Calu3 (cell line): ENCODE measurements around the gene CAPN10. TPM values are rescaled to one million over a fixed set of nuclear protein-coding genes. Genes with fewer than 3 reads are reported as not detected.

ENCODE experiments used
- BruUV-seq: library from RNA; stranded (reverse); fragments of 400-500 nt; replicated peaks from 2 replicates; lab custom pipeline; 2021; lab: Mats Ljungman, UMichigan
- CTCF ChIA-PET: fragments of 300-600 bp; sonication (Branson Sonifier 250); formaldehyde crosslinking; loops from one replicate; lab custom pipeline; 2022; ENCODE audit warnings: antibody characterized with exemption; lab: Charles Lee
- DNase-seq: peaks from one replicate; pipeline ENCODE4 v3.0.0; 2022
- H3K27ac Mint-ChIP-seq: one replicate; pipeline ENCODE4 v1.8.0; 2022; ENCODE audit warnings: mixed read lengths; ENCODE audit not compliant: unreplicated experiment
- H3K27me3 Mint-ChIP-seq: one replicate; pipeline ENCODE4 v1.8.0; 2022; ENCODE audit warnings: mixed read lengths; ENCODE audit not compliant: unreplicated experiment
- H3K36me3 Mint-ChIP-seq: one replicate; pipeline ENCODE4 v1.8.0; 2022; ENCODE audit warnings: mild to moderate bottlenecking, moderate library complexity, mixed read lengths; ENCODE audit not compliant: insufficient read depth, unreplicated experiment
- H3K4me1 Mint-ChIP-seq: one replicate; pipeline ENCODE4 v1.8.0; 2022; ENCODE audit warnings: mild to moderate bottlenecking, low read depth, mixed read lengths; ENCODE audit not compliant: unreplicated experiment
- H3K4me3 Mint-ChIP-seq: one replicate; pipeline ENCODE4 v1.8.0; 2022; ENCODE audit warnings: mild to moderate bottlenecking, low read depth, moderate library complexity, mixed read lengths; ENCODE audit not compliant: unreplicated experiment
- H3K9me3 Mint-ChIP-seq: one replicate; pipeline ENCODE4 v1.8.0; 2022; ENCODE audit warnings: low read depth, mixed read lengths; ENCODE audit not compliant: unreplicated experiment
- intact Hi-C: fragments of 100-400 bp; cut with micrococcal nuclease; formaldehyde crosslinking; loops from one replicate; pipeline ENCODE4 v1.10.0; 2022; ENCODE audit not compliant: unreplicated experiment
- total RNA-seq: library from RNA; stranded (reverse); gene quantifications from 2 replicates; pipeline ENCODE4 v1.2.3, GENCODE V29; 2022
- TF ChIP-seq, protein P1 (sequence below): fragments of 200-600 bp; IDR thresholded peaks from one replicate; pipeline ENCODE4 v1.8.0; 2022; ENCODE audit warnings: antibody characterized with exemption; ENCODE audit not compliant: unreplicated experiment

CAPN10 gene
- total RNA-seq, 1 experiment from 2014 or later = 49.3 TPM

GRCh38 chr2:240591784-240592183 is 5.2 kb downstream of the CAPN10 start:
- H3K9me3 Mint-ChIP-seq = no peaks in the 10 kb centered on the region
- peaks cover 19% of the 10 kb centered on the region for H3K4me1 Mint-ChIP-seq
- BruUV-seq = no TSS peak
- H3K4me3 Mint-ChIP-seq = no peak overlapping the region
- CTCF ChIA-PET = no interaction called here
- DNase-seq = no peak
- peaks cover 9% of the 10 kb centered on the region for H3K36me3 Mint-ChIP-seq
- H3K27ac Mint-ChIP-seq = no peak overlapping the region
- TF ChIP-seq, protein P1, sequence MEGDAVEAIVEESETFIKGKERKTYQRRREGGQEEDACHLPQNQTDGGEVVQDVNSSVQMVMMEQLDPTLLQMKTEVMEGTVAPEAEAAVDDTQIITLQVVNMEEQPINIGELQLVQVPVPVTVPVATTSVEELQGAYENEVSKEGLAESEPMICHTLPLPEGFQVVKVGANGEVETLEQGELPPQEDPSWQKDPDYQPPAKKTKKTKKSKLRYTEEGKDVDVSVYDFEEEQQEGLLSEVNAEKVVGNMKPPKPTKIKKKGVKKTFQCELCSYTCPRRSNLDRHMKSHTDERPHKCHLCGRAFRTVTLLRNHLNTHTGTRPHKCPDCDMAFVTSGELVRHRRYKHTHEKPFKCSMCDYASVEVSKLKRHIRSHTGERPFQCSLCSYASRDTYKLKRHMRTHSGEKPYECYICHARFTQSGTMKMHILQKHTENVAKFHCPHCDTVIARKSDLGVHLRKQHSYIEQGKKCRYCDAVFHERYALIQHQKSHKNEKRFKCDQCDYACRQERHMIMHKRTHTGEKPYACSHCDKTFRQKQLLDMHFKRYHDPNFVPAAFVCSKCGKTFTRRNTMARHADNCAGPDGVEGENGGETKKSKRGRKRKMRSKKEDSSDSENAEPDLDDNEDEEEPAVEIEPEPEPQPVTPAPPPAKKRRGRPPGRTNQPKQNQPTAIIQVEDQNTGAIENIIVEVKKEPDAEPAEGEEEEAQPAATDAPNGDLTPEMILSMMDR = no peak
- no peaks in the 10 kb centered on the region for H3K27me3 Mint-ChIP-seq
- intact Hi-C loops = no loop called here

GRCh38 chr2:240593026-240593702 is 6.6 kb downstream of the CAPN10 start:
- Mint-ChIP-seq H3K4me3 (no peak overlapping the region), H3K4me1 (peaks cover 9% of the 10 kb centered on the region), H3K27me3 (no peaks in the 10 kb centered on the region), H3K27ac (no peak overlapping the region), H3K36me3 (no peaks in the 10 kb centered on the region), H3K9me3 (no peaks in the 10 kb centered on the region)
- CTCF ChIA-PET = interaction anchor here (1.2 kb wide), 1 partner anchor 28 kb away, joined by 3 read pairs; no protein-coding TSS in a partner anchor
- TF ChIP-seq, protein P1 = no peak
- no TSS peak for BruUV-seq
- DNase-seq = no peak
- intact Hi-C loops = no loop called here

- Mint-ChIP-seq H3K4me1 (peaks cover 2% of the 10 kb centered on the region), H3K36me3 (peaks cover 4% of the 10 kb centered on the region), H3K27ac (no peak overlapping the region), H3K27me3 (no peaks in the 10 kb centered on the region), H3K4me3 (no peak overlapping the region), H3K9me3 (no peaks in the 10 kb centered on the region)
- no TSS peak for BruUV-seq
- CTCF ChIA-PET = no interaction called here
- TF ChIP-seq, protein P1 = no peak
- DNase-seq = no peak
- intact Hi-C loops = no loop called here
Measured at GRCh38 chr2:240593703-240594451, 7.3 kb downstream of the CAPN10 start.

DNA sequence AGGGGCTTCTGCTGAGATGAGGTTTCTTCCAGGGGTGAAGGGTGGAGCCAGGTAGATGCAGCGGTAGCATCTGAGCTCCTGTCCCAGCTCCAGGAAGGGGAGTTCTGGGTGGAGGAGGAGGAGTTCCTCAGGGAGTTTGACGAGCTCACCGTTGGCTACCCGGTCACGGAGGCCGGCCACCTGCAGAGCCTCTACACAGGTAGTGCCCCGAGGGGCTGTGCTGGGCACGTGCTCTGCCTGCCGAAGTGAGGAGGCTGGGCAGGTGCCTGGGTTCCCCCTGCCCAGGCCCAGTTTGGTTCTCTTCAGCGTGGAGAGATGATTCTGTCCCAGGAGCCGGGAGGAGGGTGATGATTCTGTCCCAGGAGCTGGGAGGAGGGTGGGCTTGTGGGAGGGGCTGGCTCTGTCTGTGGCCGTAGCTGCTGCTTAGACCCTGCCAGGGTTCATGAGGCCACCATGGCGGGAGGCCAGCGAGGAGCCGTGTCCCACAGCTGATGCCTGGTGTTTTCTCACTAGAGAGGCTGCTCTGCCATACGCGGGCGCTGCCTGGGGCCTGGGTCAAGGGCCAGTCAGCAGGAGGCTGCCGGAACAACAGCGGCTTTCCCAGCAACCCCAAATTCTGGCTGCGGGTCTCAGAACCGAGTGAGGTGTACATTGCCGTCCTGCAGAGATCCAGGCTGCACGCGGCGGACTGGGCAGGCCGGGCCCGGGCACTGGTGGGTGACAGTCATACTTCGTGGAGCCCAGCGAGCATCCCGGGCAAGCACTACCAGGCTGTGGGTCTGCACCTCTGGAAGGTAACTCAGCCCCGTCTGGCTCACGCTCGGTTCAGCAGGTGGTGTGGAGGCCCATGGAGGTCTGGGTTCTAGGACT is 8.2 kb downstream of the CAPN10 start:
- no TSS peak for BruUV-seq
- Mint-ChIP-seq H3K36me3 (peaks cover 4% of the 10 kb centered on the region), H3K27ac (no peak overlapping the region), H3K27me3 (no peaks in the 10 kb centered on the region), H3K4me3 (no peak overlapping the region), H3K9me3 (no peaks in the 10 kb centered on the region), H3K4me1 (no peaks in the 10 kb centered on the region)
- CTCF ChIA-PET = no interaction called here
- TF ChIP-seq, protein P1 = no peak
- no peak for DNase-seq
- intact Hi-C loops = no loop called here
